Activated T-cell treated with anti-CD3 and anti-CD28 coated beads, Interleukin-2, amount 50 U/mL, for 72 hours (primary cell): ENCODE measurements around the gene SFI1. TPM values are rescaled to one million over a fixed set of nuclear protein-coding genes. Genes with fewer than 3 reads are reported as not detected.

Experiments used
- ATAC-seq, 2 donors: fragments of 150-1000 bp; cut with Tn5 transposase; replicated peaks in 1 of 2; 2 replicates each; pipeline ENCODE4 v1.10.0; 2021; ENCODE audit warnings: moderate library complexity in 2 of 2, mild to moderate bottlenecking in 1 of 2
- DNase-seq, 2 donors: peaks; one replicate each; pipeline ENCODE4 v3.0.0; 2021 to 2022; ENCODE audit warnings: mixed read lengths in 1 of 2
- H3K27ac Mint-ChIP-seq: one replicate; pipeline ENCODE4 v1.8.0; 2022; ENCODE audit warnings: mild to moderate bottlenecking, moderate library complexity, mixed read lengths
- H3K27me3 Mint-ChIP-seq: one replicate; pipeline ENCODE4 v1.8.0; 2022; ENCODE audit warnings: low read depth, mixed read lengths
- H3K36me3 Mint-ChIP-seq, 2 donors: one replicate each; pipeline ENCODE4 v1.8.0; 2022; ENCODE audit warnings: mixed read lengths in 2 of 2, mild to moderate bottlenecking in 1 of 2; ENCODE audit not compliant: insufficient read depth in 2 of 2
- H3K4me1 Mint-ChIP-seq: one replicate; pipeline ENCODE4 v1.8.0; 2022; ENCODE audit warnings: low read depth, mixed read lengths
- H3K4me3 Mint-ChIP-seq, 2 donors: one replicate each; pipeline ENCODE4 v1.8.0; 2022; ENCODE audit warnings: mild to moderate bottlenecking in 2 of 2, mixed read lengths in 2 of 2, moderate library complexity in 2 of 2
- H3K9me3 Mint-ChIP-seq, 2 donors: one replicate each; pipeline ENCODE4 v1.8.0; 2022; ENCODE audit warnings: mixed read lengths in 2 of 2
- total RNA-seq, 2 donors: library from RNA; stranded (reverse); gene quantifications; one replicate each; pipeline ENCODE4 v1.2.3, GENCODE V29; 2022

The SFI1 gene
- total RNA-seq, 2 donors from 2014 or later, result 285 to 342 TPM

DNA sequence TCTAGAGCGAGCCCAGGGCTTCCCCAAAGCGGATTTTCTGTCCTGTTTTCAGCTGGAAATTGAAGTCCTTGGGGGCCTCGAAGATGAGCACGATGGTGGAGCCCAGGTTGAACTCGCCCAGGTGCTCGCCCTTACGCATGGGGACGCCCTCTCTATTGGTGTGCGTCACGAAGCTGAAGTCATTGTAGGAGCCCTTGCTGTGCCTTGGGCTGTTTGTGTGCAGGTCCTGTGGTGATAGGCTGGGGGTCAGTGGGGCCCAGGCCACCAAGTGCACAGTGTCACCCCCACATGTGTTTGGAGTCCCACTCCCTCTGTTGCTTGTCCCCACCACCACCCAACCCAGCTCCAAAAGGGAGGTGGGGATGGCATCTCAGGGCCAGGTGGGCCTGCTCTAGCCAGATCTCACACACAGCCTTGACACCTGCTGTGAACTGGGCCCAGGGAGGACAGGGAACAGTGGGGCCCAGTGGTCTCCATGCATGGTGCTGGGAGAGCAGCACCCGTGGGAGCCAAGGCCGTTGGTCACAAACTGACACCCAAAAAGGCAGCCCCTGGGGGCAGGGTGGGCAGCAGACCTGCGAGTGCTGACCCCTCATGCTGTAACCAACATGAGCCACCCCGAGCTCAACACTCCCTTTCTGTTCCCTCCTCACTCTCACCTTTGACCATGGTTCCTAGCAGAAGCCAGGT is 123.4 kb downstream of the SFI1 start:
- no peaks in the 10 kb centered on the region for H3K9me3 Mint-ChIP-seq
- peaks cover 22% of the 10 kb centered on the region for H3K4me1 Mint-ChIP-seq
- peak overlapping the region; percentile 77 for H3K27ac Mint-ChIP-seq
- ATAC-seq, result no peak
- H3K27me3 Mint-ChIP-seq, result no peaks in the 10 kb centered on the region
- no peak overlapping the region for H3K4me3 Mint-ChIP-seq
- no peak for DNase-seq
- H3K36me3 Mint-ChIP-seq, result peaks cover 2 to 10% of the 10 kb centered on the region in 2 donors

DNA sequence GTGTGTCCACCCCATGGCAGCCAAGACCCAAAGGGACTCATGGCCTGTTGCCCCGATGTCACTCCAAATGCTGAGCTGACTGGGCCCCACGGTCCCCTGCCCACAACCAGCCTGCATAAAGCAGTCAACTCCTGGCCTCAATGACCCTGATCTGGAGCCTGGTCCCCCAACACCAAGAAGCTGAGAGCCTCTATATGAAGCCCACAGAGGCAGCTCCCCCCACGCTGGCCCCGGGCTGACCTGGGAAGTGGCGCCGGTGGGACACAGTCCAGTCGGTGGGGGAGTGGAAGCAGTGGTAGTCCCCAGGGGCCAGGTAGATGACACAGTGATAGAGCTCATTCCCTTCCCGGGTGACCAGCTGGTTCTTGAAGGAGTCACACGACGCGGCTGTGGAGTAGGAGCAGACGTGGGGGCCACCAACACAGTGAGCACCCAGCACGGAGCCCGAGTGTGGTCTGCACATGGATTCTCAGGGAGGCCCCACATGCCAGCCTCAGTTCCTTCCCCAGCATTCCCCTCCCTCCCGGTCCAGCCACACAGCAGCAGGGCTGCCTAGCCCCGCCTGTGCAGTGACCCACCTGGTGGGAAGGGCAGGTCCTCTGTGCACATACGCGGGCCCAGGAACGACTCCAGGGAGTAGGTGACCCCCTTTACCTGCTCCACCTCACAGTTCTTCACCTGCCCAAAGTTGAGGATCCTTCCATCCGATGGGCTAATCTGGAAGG is 124.6 kb downstream of the SFI1 start:
- Mint-ChIP-seq H3K9me3 (no peaks in the 10 kb centered on the region), H3K4me3 (no peak overlapping the region), H3K36me3 (peaks cover 2 to 10% of the 10 kb centered on the region in 2 donors), H3K4me1 (peaks cover 21% of the 10 kb centered on the region), H3K27ac (peak overlapping the region; percentile 36), H3K27me3 (no peaks in the 10 kb centered on the region)
- ATAC-seq, result no peak
- no peak for DNase-seq

DNA sequence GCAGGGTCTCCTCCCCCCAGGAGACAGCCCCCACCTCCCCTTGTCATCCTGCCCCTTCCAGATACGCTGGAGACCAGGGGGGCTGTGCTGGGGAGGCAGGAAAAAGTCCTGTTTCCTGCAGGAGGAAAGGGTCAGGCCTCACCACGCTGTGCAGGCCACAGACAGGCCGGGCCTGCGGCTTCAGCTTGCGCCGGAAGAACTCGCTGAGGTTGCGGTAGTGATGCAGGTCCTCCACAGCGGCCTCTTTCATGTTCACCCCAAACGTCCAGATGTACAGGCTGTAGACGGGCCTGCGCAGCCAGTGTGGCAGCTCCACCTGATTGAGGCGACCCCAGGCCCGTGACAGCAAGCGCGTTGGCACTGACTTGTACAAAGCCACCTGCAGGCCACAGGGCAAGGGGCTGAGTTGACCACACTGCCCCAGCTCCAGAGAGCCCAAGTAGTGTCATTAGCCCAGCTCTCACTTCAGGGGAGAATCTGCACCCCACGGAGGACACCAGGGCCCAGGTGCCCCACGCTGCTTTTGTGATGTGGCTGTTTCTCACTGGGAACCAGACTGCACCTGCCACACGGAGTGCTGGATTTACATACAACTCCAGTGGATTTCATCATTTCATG is 125.3 kb downstream of the SFI1 start:
- Mint-ChIP-seq H3K9me3 (no peaks in the 10 kb centered on the region), H3K27me3 (no peaks in the 10 kb centered on the region), H3K36me3 (peaks cover 2 to 10% of the 10 kb centered on the region in 2 donors), H3K27ac (peak overlapping the region; percentile 73), H3K4me1 (peaks cover 22% of the 10 kb centered on the region), H3K4me3 (no peak overlapping the region)
- DNase-seq (no peak), ATAC-seq (peak in 1 of 2 donors; percentile 1)

DNA sequence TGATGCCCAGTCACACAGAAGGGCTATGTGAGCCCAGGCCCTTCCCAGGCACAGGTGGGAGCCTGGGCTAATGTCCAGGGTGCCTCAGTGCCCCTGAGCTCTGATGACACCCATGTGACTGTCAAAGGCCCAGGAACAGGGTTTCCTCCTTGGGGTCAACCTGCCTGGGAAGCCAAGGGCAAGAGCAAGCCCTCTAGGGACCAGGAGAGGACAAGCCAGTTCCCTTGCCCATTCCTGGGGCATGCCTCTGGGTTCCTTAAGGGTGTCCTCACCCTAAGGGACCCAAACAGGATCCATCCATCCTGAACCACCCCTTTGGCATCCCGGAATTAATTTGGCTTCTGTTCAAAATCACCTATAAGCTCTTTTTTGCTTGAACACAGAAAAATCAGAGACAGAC is 126.6 kb downstream of the SFI1 start:
- DNase-seq, result no peak
- H3K36me3 Mint-ChIP-seq, result peaks cover 2 to 7% of the 10 kb centered on the region in 2 donors
- H3K27me3 Mint-ChIP-seq, result no peaks in the 10 kb centered on the region
- peaks cover 32% of the 10 kb centered on the region for H3K4me1 Mint-ChIP-seq
- ATAC-seq, result no peak
- no peak overlapping the region for H3K4me3 Mint-ChIP-seq
- H3K9me3 Mint-ChIP-seq, result no peaks in the 10 kb centered on the region
- H3K27ac Mint-ChIP-seq, result peak overlapping the region; percentile 75

DNA sequence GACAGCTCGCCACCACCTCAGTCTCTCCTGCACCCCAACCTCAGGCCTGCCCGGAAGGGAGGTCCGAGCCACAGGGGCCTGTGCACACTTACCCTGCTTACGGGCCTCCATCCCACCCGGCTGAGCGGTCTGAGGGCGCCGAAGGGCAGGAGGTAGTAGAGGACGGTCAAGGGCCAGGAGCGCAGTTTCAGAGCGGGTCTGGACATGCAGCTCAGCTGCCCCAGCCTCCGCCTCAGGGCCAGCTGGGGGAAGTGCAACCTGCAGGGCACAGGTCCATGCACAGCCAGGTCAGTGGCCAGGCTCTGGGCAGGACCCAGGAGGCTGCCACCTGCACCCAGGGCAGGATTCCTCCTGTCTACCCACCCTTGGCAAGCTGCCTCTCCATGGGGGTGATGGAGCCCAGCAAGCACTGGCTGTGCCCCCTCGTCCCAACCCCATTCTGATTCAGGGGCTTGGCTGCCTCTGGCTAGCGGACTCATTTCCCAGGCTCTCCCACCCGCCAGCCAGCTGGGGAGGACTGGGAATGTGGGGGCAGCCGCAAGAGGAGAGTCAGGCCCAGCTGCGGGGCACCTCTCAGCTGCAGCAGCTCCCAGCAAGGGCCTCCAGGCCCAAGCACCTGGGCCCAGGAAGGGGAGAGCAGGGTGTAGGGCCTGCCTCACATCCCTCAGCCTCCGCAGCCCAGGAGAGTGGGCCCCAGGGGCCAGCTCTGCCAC is 127.4 kb downstream of the SFI1 start:
- ATAC-seq, result no peak
- Mint-ChIP-seq H3K4me3 (no peak overlapping the region), H3K36me3 (peaks cover 2 to 4% of the 10 kb centered on the region in 2 donors), H3K4me1 (peaks cover 38% of the 10 kb centered on the region), H3K27ac (no peak overlapping the region), H3K9me3 (no peaks in the 10 kb centered on the region), H3K27me3 (no peaks in the 10 kb centered on the region)
- DNase-seq, result no peak

DNA sequence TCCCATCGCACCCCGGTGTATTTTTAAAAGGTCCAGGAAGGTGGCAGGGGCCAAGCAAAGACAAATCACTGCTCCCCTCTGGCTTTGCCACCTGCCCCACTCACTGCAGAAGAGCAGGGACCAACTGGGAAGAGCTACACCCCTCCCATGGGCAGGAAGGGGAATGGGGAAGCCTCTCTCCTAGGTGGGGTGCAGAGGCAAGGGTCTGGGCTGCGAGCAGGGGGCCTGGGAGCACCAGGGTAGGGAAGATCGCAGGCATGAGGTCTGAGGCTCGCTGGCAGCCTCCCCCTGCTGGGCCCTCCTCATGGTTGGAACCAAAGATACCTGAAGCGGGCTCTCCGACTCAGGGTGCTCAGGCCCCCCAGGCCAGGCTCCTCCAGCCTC is 128.9 kb downstream of the SFI1 start:
- H3K36me3 Mint-ChIP-seq, result peaks cover 0 to 5% of the 10 kb centered on the region in 2 donors
- H3K4me1 Mint-ChIP-seq, result peaks cover 47% of the 10 kb centered on the region
- DNase-seq (no peak), ATAC-seq (no peak)
- H3K9me3 Mint-ChIP-seq, result no peaks in the 10 kb centered on the region
- H3K27ac Mint-ChIP-seq, result peak overlapping the region; percentile 53
- no peaks in the 10 kb centered on the region for H3K27me3 Mint-ChIP-seq
- no peak overlapping the region for H3K4me3 Mint-ChIP-seq

DNA sequence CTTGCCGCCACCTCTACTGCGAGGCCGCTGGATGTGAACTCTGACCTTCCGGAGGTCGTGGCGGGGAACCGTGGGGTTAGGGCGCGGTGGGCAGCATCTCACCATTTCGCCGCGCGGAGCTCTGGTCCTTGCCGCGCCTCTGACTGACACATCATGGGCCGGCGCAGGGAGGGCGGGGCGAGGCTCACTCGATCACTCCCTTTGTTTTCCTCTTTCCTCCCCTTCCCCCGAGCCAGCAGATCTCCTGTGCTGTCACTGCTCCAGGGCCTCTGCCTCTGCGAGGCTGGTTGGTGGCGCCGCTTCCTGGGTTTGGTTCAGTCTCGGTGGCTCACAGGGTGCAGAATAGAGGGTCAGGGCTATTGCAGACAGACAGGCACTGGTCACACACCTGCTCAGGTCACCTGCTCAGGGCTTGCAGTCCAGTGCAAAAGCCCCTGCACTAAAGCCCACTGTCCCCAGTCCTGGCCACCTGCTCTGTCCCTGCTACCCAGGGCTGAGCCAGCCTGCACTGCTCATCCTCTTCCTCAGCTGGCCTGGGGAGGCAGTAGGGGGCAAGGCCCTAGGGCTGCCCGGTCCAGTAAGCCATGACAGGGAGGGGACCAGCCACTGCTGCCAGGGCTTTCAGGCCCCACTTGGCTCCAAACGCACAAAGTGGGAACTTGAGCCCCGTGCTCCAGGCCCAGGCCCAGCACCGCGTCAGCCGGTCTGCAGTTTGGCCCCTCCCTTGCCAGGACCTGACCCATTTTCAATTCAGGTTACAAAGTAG is 129.5 kb downstream of the SFI1 start:
- Mint-ChIP-seq H3K9me3 (no peaks in the 10 kb centered on the region), H3K36me3 (peaks cover 0 to 5% of the 10 kb centered on the region in 2 donors), H3K4me3 (no peak overlapping the region), H3K27me3 (no peaks in the 10 kb centered on the region), H3K4me1 (peaks cover 48% of the 10 kb centered on the region), H3K27ac (peak overlapping the region; percentile 71)
- ATAC-seq (no peak), DNase-seq (no peak)

DNA sequence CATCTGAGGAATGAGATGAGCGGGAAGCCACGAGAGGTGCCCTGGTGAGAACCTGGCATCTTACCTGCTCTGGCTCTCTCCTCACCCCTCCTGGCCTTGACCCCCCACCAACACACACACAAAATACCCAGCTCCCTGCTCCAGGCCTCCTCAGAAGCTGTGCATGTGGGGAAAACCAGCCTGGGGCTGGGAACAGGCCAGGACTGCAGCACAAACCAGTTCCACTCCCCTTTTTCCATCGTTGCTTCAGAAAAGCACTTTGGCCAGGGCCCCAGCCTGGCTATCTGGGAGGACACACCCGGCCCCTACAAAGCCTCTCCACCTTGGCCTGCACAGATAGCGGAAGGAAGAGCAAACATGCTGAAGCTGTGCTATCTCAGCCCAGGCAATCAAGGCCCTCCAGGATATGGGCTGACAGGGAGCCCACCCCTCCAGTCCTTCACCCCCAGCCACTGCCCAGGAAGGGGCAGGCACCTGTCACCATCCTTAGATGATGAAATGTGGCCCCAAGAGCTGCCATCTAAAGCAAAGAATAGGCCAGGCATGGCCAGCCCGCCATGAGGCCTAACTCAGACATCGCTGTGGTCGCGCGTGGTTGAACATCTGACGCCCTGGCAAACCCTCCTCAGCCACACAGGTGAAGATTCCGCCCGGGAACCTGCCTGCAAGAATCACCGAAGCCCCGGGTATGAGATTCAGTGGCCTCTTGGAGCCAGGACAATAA is 130.3 kb downstream of the SFI1 start:
- Mint-ChIP-seq H3K27ac (peak overlapping the region; percentile 82), H3K27me3 (no peaks in the 10 kb centered on the region)

DNA sequence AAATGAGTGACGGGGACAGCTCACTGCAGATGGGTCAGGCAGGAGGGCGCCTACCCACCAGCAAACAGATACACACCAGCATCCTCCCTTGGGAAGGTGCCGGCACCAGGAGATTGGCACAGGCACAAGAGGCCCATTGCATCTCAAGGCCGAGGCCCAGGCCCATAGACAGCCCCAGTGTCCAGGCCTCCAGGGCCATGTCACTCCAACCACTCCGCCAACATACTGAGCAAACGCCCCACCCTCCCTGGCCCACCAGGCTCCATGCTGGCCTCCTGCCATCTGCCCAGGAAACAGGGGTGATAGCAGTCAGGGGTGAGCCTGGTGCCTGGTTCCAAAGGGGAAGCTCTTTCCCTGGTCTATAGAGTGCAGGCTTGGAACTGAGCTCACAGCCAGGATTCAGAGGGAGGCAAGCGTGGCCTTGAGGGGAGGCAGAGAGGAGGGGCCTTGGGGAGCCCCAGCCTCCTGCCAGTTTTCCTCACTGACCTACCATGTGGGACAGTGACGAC is 130.9 kb downstream of the SFI1 start:
- no peaks in the 10 kb centered on the region for H3K27me3 Mint-ChIP-seq
- no peak for ATAC-seq
- H3K9me3 Mint-ChIP-seq, result no peaks in the 10 kb centered on the region
- H3K36me3 Mint-ChIP-seq, result peaks cover 0 to 5% of the 10 kb centered on the region in 2 donors
- no peak for DNase-seq
- H3K27ac Mint-ChIP-seq, result peak overlapping the region; percentile 93
- peaks cover 58% of the 10 kb centered on the region for H3K4me1 Mint-ChIP-seq
- no peak overlapping the region for H3K4me3 Mint-ChIP-seq

More for the DNA sequence above, 130.3 kb downstream of the SFI1 start:
- Mint-ChIP-seq H3K4me1 (peaks cover 55% of the 10 kb centered on the region), H3K4me3 (no peak overlapping the region), H3K36me3 (peaks cover 0 to 5% of the 10 kb centered on the region in 2 donors), H3K9me3 (no peaks in the 10 kb centered on the region)
- no peak for ATAC-seq
- DNase-seq, result no peak

DNA sequence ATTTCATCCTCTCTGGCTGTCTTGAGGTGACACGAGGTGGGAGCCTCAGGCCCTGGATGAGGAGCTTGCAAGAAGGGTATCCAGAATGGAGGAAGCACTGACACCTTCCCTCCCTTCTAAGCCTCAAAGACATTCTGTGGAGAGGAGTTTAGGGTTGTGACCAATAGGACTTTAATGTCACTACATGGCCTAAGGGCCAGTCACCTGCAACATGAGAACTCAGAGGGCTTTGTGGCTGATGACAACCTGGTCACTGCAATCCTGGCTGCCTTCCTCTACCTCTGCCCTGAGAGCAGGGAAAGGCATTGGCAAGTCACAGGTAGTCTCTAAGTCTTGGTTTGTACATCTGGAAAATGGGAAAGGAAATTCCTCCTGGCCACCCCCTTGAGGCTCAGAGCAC is 132.0 kb downstream of the SFI1 start:
- ATAC-seq (no peak), DNase-seq (no peak)
- H3K4me1 Mint-ChIP-seq, result peaks cover 59% of the 10 kb centered on the region
- no peaks in the 10 kb centered on the region for H3K9me3 Mint-ChIP-seq
- peak overlapping the region in 1 of 2 donors; percentile 78 for H3K4me3 Mint-ChIP-seq
- peaks cover 0 to 5% of the 10 kb centered on the region in 2 donors for H3K36me3 Mint-ChIP-seq
- peak overlapping the region; percentile 93 for H3K27ac Mint-ChIP-seq
- H3K27me3 Mint-ChIP-seq, result no peaks in the 10 kb centered on the region

DNA sequence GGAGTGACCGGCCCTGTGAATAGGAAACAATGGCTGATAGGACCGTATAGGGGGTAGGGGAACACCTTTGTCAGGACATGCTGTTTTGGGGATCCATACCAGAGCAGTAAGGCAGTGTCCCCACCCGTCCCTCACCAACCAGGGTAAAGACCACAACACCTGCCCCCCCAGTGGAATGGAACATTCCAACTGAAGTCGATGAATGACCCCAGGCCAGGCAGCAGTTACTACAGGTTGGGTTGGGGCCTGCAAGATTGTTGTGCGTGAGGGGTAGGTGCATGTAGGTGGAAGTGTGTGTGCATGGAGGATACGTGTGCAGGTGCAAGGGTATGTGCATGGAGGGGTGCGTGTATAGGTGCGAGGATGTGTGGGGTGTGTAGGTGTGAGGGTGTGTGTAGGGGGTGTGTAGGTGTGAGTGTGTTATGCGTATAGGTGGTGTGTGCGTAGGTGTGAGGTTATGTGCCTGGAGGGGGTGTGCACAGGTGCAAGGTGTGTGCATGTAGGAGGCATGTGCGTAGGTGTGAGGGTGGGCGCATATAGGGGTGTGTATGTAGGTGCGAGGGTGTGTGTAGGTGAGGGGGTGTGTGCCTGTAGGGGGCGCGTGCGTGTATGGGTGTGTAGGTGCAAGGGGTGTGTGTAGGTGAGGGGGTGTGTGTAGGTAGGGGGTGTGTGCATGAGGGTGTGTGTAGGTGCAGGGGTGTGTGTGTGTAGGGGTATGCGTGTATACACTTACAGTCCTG is 132.8 kb downstream of the SFI1 start:
- Mint-ChIP-seq H3K27me3 (no peaks in the 10 kb centered on the region), H3K27ac (peak overlapping the region; percentile 93), H3K4me3 (peak overlapping the region; percentile 78 to 88), H3K4me1 (peaks cover 66% of the 10 kb centered on the region), H3K36me3 (peaks cover 0 to 5% of the 10 kb centered on the region in 2 donors), H3K9me3 (no peaks in the 10 kb centered on the region)
- DNase-seq, result peak in 1 of 2 donors; percentile 39
- no peak for ATAC-seq
